Suprapubic skin (tissue), 4 donors: ENCODE data around the gene NBEA. TPM values are rescaled to one million over a fixed set of nuclear protein-coding genes. Genes with fewer than 3 reads are reported as not detected.
"Not testable (repeated sequence)": the region's sequence is repeated elsewhere in the genome, so short reads cannot be mapped to it uniquely, and the experiment has no call there.

Source experiments
- DNase-seq, 2 donors: peaks; one replicate each; pipeline ENCODE4 v3.0.0-alpha.2; 2019; ENCODE audit warnings: low spot score in 2 of 2
- H3K27ac ChIP-seq: fragments of 200-600 bp; sonication (generic); one replicate; pipeline ENCODE4 v1.5.1; 2019
- H3K27me3 ChIP-seq: fragments of 200-600 bp; sonication (generic); one replicate; pipeline ENCODE4 v1.5.1; 2019
- H3K36me3 ChIP-seq: fragments of 200-600 bp; sonication (generic); one replicate; pipeline ENCODE4 v1.5.1; 2019
- H3K4me1 ChIP-seq: fragments of 200-600 bp; sonication (generic); one replicate; pipeline ENCODE4 v1.5.1; 2019
- H3K4me3 ChIP-seq: fragments of 200-600 bp; sonication (generic); one replicate; pipeline ENCODE4 v1.5.1; 2019; ENCODE audit warnings: mild to moderate bottlenecking
- H3K9me3 ChIP-seq: fragments of 200-600 bp; sonication (generic); one replicate; pipeline ENCODE4 v1.5.1; 2019
- EP300 ChIP-seq: sonication (generic); formaldehyde crosslinking; IDR thresholded peaks from one replicate; pipeline ENCODE4 v1.6.1; 2017; ENCODE audit warnings: antibody characterized with exemption
- POLR2A ChIP-seq, 2 donors: fragments of 450-650 bp; IDR thresholded peaks; one replicate each; pipeline ENCODE4 v1.6.1; 2017; ENCODE audit warnings: antibody characterized with exemption in 2 of 2, mild to moderate bottlenecking in 2 of 2, moderate library complexity in 2 of 2
- POLR2AphosphoS5 ChIP-seq, 3 donors: sonication (generic); formaldehyde crosslinking; IDR thresholded peaks; one replicate each; pipeline ENCODE4 v1.6.1; 2017; ENCODE audit warnings: antibody characterized with exemption in 3 of 3
- WGBS: methylation state at CpG from one replicate; pipeline ENCODE4 v1.1.5; 2018; 5-methylcytosine and 5-hydroxymethylcytosine counted together
- total RNA-seq, 4 donors: library from RNA; depleted of rRNA; stranded (reverse); fragments of >200 nt; gene quantifications; one replicate each; pipeline ENCODE4 v1.1.0, GENCODE V29; 2016
- TF ChIP-seq, protein P1 (sequence below), 2 donors: fragments of 200-600 bp in 1 of 2; fragments of 450-650 bp in 1 of 2; sonication (generic) in 1 of 2; IDR thresholded peaks; one replicate each; pipeline ENCODE4 v1.5.1; 2016 to 2019; ENCODE audit warnings: antibody characterized with exemption in 2 of 2, mild to moderate bottlenecking in 1 of 2, moderate library complexity in 1 of 2

NBEA gene
- total RNA-seq, 4 donors from 2014 or later: 3.1 to 9.7 (median 4.1) TPM

DNA sequence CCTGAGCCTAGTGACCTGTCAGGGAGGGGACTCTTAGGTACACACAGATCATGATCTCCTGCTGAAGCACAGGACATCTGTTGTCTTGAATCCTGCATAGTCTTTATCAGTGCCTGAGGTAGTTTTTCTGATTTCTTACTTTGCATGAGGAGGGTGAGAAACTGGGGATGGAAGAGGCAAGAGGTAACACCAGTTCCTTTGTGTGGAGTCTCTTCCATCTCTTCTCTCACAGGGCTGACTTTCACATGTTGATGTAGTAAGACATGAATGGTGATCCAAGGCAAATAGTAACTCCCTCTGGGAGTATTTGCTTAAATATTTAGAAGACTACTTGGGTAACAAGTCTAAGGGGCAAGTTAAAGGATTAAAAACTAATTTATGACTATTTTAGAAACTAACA is 9.5 kb downstream of the NBEA start:
- DNase-seq: no peak
- no peaks in the 10 kb centered on the region for H3K27me3 ChIP-seq
- no peaks in the 10 kb centered on the region for H3K9me3 ChIP-seq
- H3K27ac ChIP-seq: no peak overlapping the region
- no peak overlapping the region for H3K4me3 ChIP-seq
- no peak for TF ChIP-seq EP300
- no peak for TF ChIP-seq POLR2AphosphoS5 (IDR thresholded peaks at IDR 0.05)
- no peak for TF ChIP-seq POLR2A (IDR thresholded peaks at IDR 0.05)
- TF ChIP-seq, protein P1, sequence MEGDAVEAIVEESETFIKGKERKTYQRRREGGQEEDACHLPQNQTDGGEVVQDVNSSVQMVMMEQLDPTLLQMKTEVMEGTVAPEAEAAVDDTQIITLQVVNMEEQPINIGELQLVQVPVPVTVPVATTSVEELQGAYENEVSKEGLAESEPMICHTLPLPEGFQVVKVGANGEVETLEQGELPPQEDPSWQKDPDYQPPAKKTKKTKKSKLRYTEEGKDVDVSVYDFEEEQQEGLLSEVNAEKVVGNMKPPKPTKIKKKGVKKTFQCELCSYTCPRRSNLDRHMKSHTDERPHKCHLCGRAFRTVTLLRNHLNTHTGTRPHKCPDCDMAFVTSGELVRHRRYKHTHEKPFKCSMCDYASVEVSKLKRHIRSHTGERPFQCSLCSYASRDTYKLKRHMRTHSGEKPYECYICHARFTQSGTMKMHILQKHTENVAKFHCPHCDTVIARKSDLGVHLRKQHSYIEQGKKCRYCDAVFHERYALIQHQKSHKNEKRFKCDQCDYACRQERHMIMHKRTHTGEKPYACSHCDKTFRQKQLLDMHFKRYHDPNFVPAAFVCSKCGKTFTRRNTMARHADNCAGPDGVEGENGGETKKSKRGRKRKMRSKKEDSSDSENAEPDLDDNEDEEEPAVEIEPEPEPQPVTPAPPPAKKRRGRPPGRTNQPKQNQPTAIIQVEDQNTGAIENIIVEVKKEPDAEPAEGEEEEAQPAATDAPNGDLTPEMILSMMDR (IDR thresholded peaks at IDR 0.05): no peak
- H3K36me3 ChIP-seq: no peaks in the 10 kb centered on the region
- H3K4me1 ChIP-seq: no peaks in the 10 kb centered on the region

GRCh38 chr13:34959489-34959888 is 17.4 kb downstream of the NBEA start:
- WGBS: 97% methylated on average over 1 of the region's 1 CpG
- TF ChIP-seq EP300: no peak
- TF ChIP-seq, protein P1 (IDR thresholded peaks at IDR 0.05): no peak
- TF ChIP-seq POLR2A (IDR thresholded peaks at IDR 0.05): no peak
- TF ChIP-seq POLR2AphosphoS5 (IDR thresholded peaks at IDR 0.05): no peak
- Histone ChIP-seq H3K4me3 (no peak overlapping the region), H3K27ac (no peak overlapping the region), H3K36me3 (no peaks in the 10 kb centered on the region), H3K9me3 (no peaks in the 10 kb centered on the region), H3K27me3 (no peaks in the 10 kb centered on the region), H3K4me1 (no peaks in the 10 kb centered on the region)
- DNase-seq: no peak

GRCh38 chr13:34964558-34964957 is 22.5 kb downstream of the NBEA start:
- Histone ChIP-seq H3K27me3 (no peaks in the 10 kb centered on the region), H3K9me3 (no peaks in the 10 kb centered on the region), H3K27ac (no peak overlapping the region), H3K4me3 (no peak overlapping the region), H3K4me1 (no peaks in the 10 kb centered on the region), H3K36me3 (no peaks in the 10 kb centered on the region)
- DNase-seq: no peak
- TF ChIP-seq EP300: no peak
- TF ChIP-seq, protein P1 (IDR thresholded peaks at IDR 0.05): no peak
- TF ChIP-seq POLR2AphosphoS5 (IDR thresholded peaks at IDR 0.05): no peak
- TF ChIP-seq POLR2A (IDR thresholded peaks at IDR 0.05): no peak
- 92% methylated on average over 4 of the region's 4 CpGs for WGBS

DNA sequence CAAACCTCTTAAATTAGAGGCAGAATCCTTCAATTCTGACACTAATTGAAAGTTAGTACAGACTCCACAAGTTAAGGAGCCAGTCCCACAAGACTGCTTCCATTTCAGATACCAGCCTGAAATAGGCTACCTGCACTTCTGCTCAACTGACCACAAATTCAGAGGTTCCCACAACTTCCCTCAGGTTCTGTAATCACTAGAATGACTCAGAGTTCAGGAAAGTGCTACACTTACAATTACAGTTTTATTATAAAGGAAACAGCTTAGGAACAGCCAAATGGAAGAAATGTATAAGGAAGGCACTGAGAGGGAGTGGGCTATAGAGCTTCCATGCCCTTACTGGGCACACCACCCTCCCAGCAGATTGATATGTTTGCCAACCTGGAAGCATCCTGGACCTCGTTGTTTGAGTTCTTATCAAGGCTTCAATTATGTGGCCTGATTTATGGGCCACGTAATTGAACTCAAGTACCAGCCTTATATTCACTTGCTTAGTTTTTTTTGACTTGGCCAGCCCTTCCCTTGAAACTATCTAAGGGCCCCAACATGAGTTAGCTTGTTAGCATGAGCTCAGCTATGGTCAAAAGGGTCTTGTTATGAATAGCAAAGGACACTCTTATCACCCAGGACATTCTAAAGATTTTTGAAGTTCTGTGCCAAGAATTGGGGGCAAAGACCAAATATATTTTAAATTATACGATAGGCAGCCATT is 25.9 kb downstream of the NBEA start:
- Histone ChIP-seq H3K4me1 (no peaks in the 10 kb centered on the region), H3K4me3 (no peak overlapping the region), H3K9me3 (no peaks in the 10 kb centered on the region), H3K27ac (no peak overlapping the region), H3K27me3 (no peaks in the 10 kb centered on the region), H3K36me3 (no peaks in the 10 kb centered on the region)
- TF ChIP-seq EP300 (no peak), POLR2A (IDR thresholded peaks at IDR 0.05) (no peak), POLR2AphosphoS5 (IDR thresholded peaks at IDR 0.05) (no peak)
- TF ChIP-seq, protein P1 (IDR thresholded peaks at IDR 0.05): no peak
- no peak for DNase-seq
- 62% methylated on average over 3 of the region's 3 CpGs for WGBS

GRCh38 chr13:34969539-34969938 is 27.5 kb downstream of the NBEA start:
- not testable (repeated sequence) for H3K4me3 ChIP-seq, H3K4me1 ChIP-seq, H3K9me3 ChIP-seq, H3K27me3 ChIP-seq, H3K27ac ChIP-seq, DNase-seq, H3K36me3 ChIP-seq
- WGBS: 89% methylated on average over 2 of the region's 2 CpGs

- TF ChIP-seq POLR2AphosphoS5 (IDR thresholded peaks at IDR 0.05): no peak
- no peak for TF ChIP-seq EP300
- TF ChIP-seq, protein P1 (IDR thresholded peaks at IDR 0.05): no peak
- TF ChIP-seq POLR2A (IDR thresholded peaks at IDR 0.05): no peak
- Histone ChIP-seq H3K27ac (no peak overlapping the region), H3K4me3 (no peak overlapping the region), H3K4me1 (no peaks in the 10 kb centered on the region), H3K9me3 (no peaks in the 10 kb centered on the region), H3K27me3 (no peaks in the 10 kb centered on the region), H3K36me3 (no peaks in the 10 kb centered on the region)
- no peak for DNase-seq
- 88% methylated on average over 1 of the region's 1 CpG for WGBS
Observed at GRCh38 chr13:34970961-34971360, 28.9 kb downstream of the NBEA start.
